DMS 273 (cell line): ENCODE results near the gene SERPINA4.

Source experiments
- DNase-seq: peaks from one replicate; lab custom pipeline; 2025; ENCODE audit not compliant: unreplicated experiment; lab: John Stamatoyannopoulos, UW

SERPINA4 gene

DNA sequence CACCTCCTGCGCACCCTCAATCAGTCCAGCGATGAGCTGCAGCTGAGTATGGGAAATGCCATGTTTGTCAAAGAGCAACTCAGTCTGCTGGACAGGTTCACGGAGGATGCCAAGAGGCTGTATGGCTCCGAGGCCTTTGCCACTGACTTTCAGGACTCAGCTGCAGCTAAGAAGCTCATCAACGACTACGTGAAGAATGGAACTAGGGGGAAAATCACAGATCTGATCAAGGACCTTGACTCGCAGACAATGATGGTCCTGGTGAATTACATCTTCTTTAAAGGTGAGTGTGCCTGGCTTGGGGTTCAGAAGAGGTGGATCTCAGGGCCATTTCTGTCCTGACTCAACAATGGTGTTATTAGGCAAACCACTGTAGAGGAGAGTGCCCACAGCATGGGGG is 53.6 kb downstream of the SERPINA4 start:
- DNase-seq: no peak

DNA sequence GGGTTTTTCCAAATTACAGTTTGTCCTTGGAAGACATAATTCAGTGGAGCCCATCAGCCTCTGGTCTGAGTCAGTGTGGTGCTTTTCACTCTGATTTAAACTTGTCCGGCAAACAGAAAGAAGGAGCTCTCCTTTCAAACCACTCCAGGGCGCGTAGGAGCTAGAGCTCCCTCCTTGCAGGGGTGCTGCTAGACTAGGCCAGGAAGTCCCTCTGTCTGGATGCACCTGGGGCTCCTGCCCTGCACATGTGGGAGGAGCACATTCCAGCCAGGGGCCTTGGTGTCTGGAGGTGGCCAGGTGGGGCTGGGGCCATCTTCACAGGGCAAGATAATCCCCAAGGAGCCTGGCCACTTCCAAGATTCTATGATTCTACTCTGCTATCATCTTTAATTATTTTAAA is 54.0 kb downstream of the SERPINA4 start:
- DNase-seq: no peak

DNA sequence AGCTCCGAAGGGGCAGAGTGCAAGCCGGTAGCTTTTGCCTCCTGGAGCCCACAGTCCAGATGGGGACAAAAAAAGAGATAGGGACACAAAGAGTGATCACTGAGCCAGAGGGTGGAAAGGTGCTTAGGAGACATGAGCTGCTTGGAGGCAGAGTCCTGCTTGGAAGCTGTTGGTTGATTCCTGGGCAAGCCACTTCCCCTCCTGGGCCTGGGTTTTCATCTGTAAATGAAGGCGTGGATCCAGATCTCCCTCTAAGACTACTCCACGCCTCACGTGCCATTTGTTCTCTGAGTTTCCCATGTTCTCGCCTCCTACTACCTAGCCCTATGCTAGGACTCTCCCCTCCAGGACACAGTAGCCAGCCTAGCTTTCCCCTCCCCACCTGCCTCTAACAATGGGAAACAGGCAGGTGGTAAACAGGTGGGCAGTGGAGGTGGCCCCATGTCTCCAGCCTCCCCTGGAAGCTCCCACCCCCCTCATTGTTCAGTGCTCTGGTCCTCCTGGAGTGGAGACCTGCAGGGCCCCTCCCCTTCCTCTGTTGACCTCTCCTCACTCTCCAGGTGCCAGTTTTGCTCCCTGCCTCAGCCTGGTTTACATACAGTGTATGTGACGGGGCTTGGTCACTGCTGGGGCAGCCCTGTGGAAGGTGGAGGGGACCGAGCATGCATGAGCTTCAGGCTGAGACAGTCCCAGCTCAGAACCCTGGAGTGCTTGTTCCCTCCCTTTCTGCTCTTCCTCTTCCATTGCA is 54.8 kb downstream of the SERPINA4 start:
- DNase-seq: no peak

DNA sequence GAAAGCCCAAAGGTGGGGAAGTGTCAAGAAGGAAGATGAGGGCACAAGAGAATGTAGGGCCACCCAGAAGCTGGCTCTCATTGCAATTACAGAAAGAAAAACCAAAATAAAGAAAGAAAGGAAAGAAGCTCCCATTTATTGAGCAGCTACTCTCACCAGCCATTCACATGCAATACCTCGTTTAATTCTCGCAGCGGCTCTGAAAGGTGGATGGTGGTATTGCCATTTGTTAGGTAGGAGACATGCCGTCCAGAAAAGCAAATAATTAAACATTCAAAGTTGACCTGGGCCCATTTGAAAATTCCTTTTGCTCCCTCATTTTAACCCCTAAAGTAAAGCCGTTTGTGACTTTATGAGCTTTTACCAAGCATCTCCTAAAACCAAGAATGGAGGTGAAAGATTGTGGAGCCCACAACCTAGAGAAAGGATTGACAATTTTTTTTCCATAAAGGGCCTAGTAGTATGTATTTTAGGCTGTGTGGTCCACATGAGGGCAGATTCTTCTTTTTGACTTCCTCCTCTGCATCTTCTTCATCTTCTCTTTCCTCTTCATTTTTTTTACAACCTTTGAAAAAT is 56.2 kb downstream of the SERPINA4 start:
- no peak for DNase-seq

DNA sequence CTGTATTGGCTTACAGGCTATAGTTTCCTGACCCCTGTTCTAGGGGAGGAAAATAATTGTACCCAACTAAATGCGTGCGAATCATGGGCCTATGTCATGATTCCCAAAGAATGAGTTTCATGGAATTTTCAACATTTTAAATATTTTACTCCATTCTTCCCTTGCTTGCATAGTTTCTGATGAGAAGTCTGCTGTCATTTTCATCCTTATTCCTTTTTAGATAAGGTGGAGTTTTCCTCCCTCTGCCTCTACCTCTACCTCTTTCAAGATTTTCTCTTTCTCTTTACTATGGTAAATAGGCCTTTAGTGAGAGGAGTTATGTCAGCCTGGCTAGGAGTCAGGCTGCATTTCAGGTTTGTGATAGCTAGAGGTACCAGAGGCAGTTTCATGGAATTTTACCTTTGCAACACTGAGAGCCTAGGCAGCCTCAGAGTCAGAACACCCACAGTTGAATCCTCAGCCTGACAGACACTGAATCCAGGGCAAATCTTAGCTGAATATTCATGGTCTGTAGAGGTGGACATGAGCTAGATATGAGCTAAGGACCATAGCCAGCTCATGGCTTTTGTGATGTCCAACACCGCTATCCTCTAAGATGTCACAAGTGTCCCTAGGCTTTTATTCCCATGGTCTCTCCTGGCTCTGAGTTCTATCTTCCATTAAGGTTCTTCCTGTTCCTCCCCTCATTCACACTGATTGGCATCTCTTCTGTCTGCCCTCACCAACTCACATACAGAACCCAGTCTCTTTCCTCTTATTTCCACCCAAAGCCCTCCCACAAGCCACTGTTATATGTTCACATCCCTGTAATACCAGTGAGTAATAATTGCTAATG is 57.0 kb downstream of the SERPINA4 start:
- no peak for DNase-seq

DNA sequence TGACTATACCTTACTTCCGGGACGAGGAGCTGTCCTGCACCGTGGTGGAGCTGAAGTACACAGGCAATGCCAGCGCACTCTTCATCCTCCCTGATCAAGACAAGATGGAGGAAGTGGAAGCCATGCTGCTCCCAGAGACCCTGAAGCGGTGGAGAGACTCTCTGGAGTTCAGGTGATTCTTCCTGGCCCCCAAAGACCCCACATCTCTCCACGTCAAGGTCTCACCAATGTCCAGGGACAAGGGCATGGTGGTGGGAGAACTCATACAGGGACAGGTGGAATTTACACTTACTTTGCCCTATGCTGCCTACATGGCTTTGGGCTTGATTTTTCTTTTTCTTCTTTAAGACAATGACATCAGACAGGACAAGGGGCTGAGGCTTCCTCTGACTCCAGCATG is 58.1 kb downstream of the SERPINA4 start:
- DNase-seq: no peak
